ENCODE data around the gene CDC6. TPM values are rescaled to one million over a fixed set of nuclear protein-coding genes. Genes with fewer than 3 reads are reported as not detected.

Gene CDC6
- total and polyA plus RNA-seq, 2 of the 8 experiments (the other 6 are each of a cell fraction or from before 2014, with no cell fraction given), result 50.5 to 140 TPM

DNA sequence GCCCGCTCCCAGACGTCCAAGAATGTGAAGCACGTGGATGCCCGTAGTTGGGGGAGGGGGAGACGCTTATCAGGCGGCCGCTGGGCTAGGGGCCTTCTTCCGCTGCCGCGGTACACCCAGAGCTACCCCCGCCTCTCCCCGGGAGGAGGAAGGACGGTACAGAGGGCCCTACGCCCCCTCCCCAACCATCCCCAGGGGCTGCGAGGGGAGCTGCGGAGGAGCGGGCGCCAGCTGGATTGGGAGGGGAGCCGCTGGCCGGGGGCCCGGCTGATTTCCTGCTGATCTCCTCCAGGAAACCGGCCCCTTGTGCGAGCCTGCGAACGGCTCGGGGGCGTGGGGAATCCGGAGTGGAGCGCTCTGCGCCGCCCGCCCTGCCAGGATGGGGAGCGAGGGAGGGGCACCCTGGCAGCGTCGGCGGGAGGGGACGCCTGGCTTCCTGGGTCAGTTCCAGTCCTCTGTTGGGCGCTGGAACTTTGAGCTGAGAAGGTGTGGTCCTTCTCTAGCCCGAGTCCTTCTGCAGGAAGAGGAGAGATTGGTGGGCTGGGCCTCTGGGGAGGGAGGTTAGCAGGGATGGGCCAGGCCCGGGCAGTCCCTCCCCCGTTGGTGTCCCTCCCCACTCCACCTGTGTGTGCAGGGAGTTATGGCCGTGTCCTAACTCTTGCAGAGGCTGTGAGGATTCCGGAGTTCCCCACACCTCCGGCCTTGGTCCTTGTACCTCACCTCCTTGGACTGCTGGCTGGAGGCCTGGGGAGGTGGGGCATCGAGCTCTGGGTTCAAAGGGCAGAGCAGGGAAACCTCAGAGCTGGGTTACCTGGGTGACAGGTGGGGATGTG lies 57.7 kb downstream of the CDC6 start:
- 0 out of 2 replicates have a peak overlapping the region, but pooled peaks have one; percentile 16 for H2BK15ac ChIP-seq (ENCODE audit: low read length)
- no peaks in the 10 kb centered on the region; a peak in 1 of 8 replicates for H3K36me3 ChIP-seq (ENCODE audit: control insufficient read depth in 2 of 4, insufficient read depth in 4 of 4, low read length in 3 of 4)
- H2AFZ ChIP-seq (ENCODE audit: low read length), result no peak overlapping the region
- CTCF ChIA-PET (ENCODE audit: partially characterized antibody), result interaction anchor here (0.7 to 30.8 kb wide), 11 partner anchors 11 to 238 kb away, joined by 3 to 1198 read pairs (median 3); partner anchors contain the start of gene RARA
- H4K8ac ChIP-seq (ENCODE audit: extremely low read depth, insufficient read depth, low read length), result no peak overlapping the region; the same call in 1 of the 2 replicates
- H3K9me3 ChIP-seq (ENCODE audit: insufficient read depth in 2 of 2, low read depth in 1 of 2, low read length in 1 of 2), result no peaks in the 10 kb centered on the region
- peak overlapping the region; percentile 90 for H3K18ac ChIP-seq (ENCODE audit: extremely low read depth, low read length)
- peaks cover 5% of the 10 kb centered on the region; the same call in 1 of the 2 replicates for H3K79me1 ChIP-seq (ENCODE audit: low read depth, low read length)
- H3K27me3 ChIP-seq (replicated peaks in 1 of 4; ENCODE audit: control insufficient read depth in 3 of 4, extremely low read depth in 1 of 4, insufficient read depth in 3 of 4, low read length in 3 of 4), result peaks cover 19 to 85% (median 66%) of the 10 kb centered on the region in 4 experiments
- no peak overlapping the region for H4K91ac ChIP-seq (replicated peaks; ENCODE audit: insufficient read length, low read length)
- no peak overlapping the region for H2BK120ac ChIP-seq (replicated peaks; ENCODE audit: low read depth, low read length)
- FAIRE-seq, result no peak
- no peak overlapping the region for H3K14ac ChIP-seq (ENCODE audit: insufficient read length)
- peaks cover 29% of the 10 kb centered on the region; the same call in 1 of the 2 replicates for H3K23me2 ChIP-seq (ENCODE audit: low read depth, low read length)
- peak in 1 of 2 experiments; percentile 87 for DNase-seq (ENCODE audit: low read depth in 1 of 2, low spot score in 2 of 2)
- H3K23ac ChIP-seq (ENCODE audit: insufficient read length), result no peak overlapping the region
- peak overlapping the region; percentile 64; the same call in 1 of the 2 replicates for H2BK12ac ChIP-seq (ENCODE audit: low read depth, low read length)
- H3K4ac ChIP-seq (replicated peaks; ENCODE audit: insufficient read length, low read depth, low read length), result no peak overlapping the region
- no peaks in the 10 kb centered on the region; a peak in 1 of 4 replicates for H3K79me2 ChIP-seq (ENCODE audit: control insufficient read depth in 1 of 2, insufficient read depth in 2 of 2, low read length in 2 of 2)
- peak overlapping the region; percentile 77 to 87 for H3K4me2 ChIP-seq (ENCODE audit: insufficient read depth in 1 of 2, low read depth in 2 of 2, low read length in 2 of 2)
- H3K56ac ChIP-seq (replicated peaks; ENCODE audit: insufficient read length, low read depth, low read length), result no peak overlapping the region
- peaks cover 21 to 63% (median 52%) of the 10 kb centered on the region in 4 experiments for H3K4me1 ChIP-seq (replicated peaks in 1 of 4; ENCODE audit: control insufficient read depth in 3 of 4, insufficient read depth in 4 of 4, low read length in 3 of 4)
- H3K4me3 ChIP-seq (ENCODE audit: extremely low read depth in 1 of 4, insufficient read depth in 2 of 4, low read depth in 3 of 4, low read length in 4 of 4), result peak overlapping the region; percentile 30 to 69 (median 45); a peak in 7 of 8 replicates
- H2BK20ac ChIP-seq (ENCODE audit: low read length), result no peak overlapping the region
- peaks cover 36 to 56% of the 10 kb centered on the region in 2 experiments for H4K20me1 ChIP-seq (replicated peaks in 1 of 2; ENCODE audit: control insufficient read depth in 1 of 2, insufficient read depth in 2 of 2, low read length in 2 of 2)
- POLR2A ChIA-PET (ENCODE audit: partially characterized antibody), result interaction anchor here (0.9 to 27.8 kb wide), 10 partner anchors 9 to 204 kb away, joined by 3 to 570 read pairs (median 6); partner anchors contain the start of genes CDC6 and RARA
- peak overlapping the region; percentile 75; the same call in 1 of the 2 replicates for H2BK5ac ChIP-seq (ENCODE audit: low read depth, low read length)
- 7% methylated on average over 33 of the region's 45 CpGs; no CpG with 5 or more reads in 1 of the 2 experiments for WGBS, 2 experiments (ENCODE audit: extremely low coverage in 1 of 2, insufficient coverage in 1 of 2, insufficient read length in 1 of 2, insufficient replicate concordance in 2 of 2, low coverage in 1 of 2, low lambda C conversion rate in 2 of 2, missing lambda C conversion rate in 1 of 2)
- no peak overlapping the region for H2AK5ac ChIP-seq (ENCODE audit: low read depth, low read length)
- no peak overlapping the region; a peak in 2 of 7 replicates for H3K9ac ChIP-seq (replicated peaks in 1 of 4; ENCODE audit: extremely low read depth in 1 of 4, low read depth in 3 of 4, low read length in 3 of 4)
- no peak overlapping the region for H3K27ac ChIP-seq (ENCODE audit: low read depth, low read length)
- H4K5ac ChIP-seq (ENCODE audit: insufficient read length, low read depth, low read length), result no peak overlapping the region
- no peak for TF ChIP-seq EZH2 (IDR thresholded peaks at IDR 0.05; ENCODE audit: low read depth, low read length, severe bottlenecking)
- TF ChIP-seq RXRA (IDR thresholded peaks at IDR 0.05; ENCODE audit: insufficient read depth, low read depth, low read length), result peak; percentile 80; the same call in 1 of the 2 replicates
- TF ChIP-seq KDM1A (IDR thresholded peaks at IDR 0.05; ENCODE audit: borderline replicate concordance, low read length), result no peak
- TF ChIP-seq, protein P1, sequence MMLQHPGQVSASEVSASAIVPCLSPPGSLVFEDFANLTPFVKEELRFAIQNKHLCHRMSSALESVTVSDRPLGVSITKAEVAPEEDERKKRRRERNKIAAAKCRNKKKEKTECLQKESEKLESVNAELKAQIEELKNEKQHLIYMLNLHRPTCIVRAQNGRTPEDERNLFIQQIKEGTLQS (IDR thresholded peaks at IDR 0.05; ENCODE audit: insufficient read depth, low read depth, low read length), result no peak
- no peak for TF ChIP-seq CTBP2 (IDR thresholded peaks at IDR 0.05; ENCODE audit: borderline replicate concordance, insufficient read depth, insufficient read length, low read length)
- TF ChIP-seq RAD21 (IDR thresholded peaks at IDR 0.05 in 1 of 2, conservative IDR thresholded peaks at IDR 0.05 in 1 of 2; ENCODE audit: low read depth in 2 of 2, low read length in 2 of 2), result no peak
- 0 out of 2 replicates have a peak, but pooled peaks have one; percentile 58 for TF ChIP-seq EGR1 (IDR thresholded peaks at IDR 0.05; ENCODE audit: borderline replicate concordance, low read depth, low read length)
- no peak for TF ChIP-seq SAP30 (IDR thresholded peaks at IDR 0.05; ENCODE audit: insufficient read depth, insufficient replicate concordance, low read length)
